GM19043 (cell line): ENCODE measurements around the gene AP3S1.
"Not testable (repeated sequence)": the region's sequence is repeated elsewhere in the genome, so short reads cannot be mapped to it uniquely, and the experiment has no call there.

Experiments used
- ATAC-seq: cut with Tn5 transposase; IDR thresholded peaks from one replicate; pipeline ENCODE4 v1.9.1; 2021; ENCODE audit warnings: low read depth; ENCODE audit not compliant: unreplicated experiment

Gene AP3S1

DNA sequence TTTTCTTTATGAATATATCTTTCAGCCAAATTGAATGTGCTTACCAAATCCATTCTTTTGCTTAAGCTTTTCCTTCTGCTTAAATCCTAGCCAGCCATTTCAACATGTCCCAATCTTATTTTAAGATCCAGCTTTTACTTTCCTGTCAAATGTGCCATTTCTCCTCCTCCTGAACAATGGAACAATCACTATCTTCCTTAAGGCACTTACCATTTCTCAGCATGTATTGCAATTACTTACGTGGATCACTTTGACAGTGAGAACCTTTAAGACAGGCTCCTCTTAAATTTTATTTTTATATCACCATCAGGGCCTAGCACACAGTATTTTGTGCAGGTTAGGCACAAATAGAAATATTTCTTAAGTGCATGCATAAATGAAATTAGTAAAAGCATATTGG is 20.9 kb upstream of the AP3S1 start:
- no peak for ATAC-seq

DNA sequence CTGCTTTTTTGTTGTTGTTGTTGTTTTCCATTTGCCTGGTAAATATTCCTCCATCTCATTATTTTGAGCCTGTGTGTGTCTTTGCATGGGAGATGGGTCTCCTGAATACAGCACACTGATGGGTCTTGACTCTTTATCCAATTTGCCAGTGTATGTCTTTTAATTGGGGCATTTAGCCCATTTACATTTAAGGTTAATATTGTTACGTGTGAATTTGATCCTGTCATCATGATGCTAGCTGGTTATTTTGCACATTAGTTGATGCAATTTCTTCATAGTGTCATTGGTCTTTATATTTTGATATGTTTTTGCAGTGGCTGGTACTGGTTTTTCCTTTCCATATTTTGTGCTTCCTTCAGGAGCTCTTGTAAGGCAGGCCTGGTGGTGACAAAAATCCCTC is 16.8 kb upstream of the AP3S1 start:
- not testable (repeated sequence) for ATAC-seq

DNA sequence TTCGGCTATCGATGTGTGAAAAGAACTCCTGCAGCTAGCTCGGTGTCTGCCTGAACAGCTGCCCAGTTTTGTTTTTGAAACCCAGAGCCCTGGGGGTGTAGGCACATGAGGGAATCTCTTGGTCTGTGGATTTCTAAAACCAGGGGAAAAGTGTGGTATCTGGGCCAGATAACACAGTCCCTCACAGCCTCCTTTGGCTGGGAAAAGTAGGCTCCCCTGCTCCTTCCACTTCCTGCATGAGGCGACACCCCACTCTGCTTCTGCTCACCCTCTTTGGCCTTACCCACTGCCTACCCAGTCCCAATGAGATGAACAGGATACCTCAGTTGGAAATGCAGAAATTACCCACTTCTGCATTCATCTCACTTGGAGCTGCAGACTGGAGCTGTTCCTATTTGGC is 15.8 kb upstream of the AP3S1 start:
- ATAC-seq: no peak

DNA sequence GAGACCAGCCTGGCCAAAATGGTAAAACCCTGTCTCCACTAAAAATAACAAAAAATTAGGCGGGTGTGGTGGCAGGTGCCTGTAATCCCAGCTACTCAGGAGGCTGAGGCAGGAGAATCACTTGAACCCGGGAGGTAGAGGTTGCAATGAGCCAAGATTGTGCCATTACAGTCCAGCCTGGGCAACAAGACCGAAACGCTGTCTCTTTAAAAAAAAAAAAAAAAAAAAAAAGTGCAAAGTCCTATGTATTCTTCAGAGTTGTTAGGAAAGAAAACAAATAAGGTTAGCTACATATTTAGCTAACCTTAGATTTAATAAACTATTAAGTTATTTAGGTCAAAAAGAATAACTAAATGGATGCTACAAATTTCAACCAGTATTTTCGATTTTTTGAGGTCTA is 11.8 kb upstream of the AP3S1 start:
- ATAC-seq: no peak

DNA sequence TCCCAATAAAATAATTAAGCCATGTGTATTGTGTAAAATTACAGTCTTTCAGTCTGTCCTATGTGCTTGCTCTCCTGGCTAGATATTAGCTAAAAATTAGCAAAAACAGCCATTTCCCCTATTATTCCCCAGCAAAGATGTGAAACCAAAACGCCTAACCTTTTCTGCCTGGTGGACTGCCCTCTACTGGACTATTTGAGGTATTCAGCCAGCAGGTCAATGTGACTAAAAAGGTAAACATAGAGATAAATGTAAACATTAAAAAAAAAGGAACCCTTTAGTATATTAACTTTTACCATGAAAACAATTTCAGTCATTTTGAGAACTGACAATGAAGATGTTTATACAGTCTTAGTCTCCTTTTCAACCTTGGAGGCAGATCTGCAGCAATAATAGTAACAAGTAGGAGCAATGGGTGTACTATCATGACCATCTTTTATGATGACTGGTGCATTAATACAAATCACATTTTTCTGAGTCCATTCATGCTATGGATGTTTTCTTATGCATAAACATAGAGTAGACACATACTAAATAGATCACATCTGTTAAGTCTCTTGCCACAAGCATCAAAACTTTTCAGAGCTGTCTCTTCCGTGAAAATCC is 10.5 kb upstream of the AP3S1 start:
- peak; percentile 76 for ATAC-seq

DNA sequence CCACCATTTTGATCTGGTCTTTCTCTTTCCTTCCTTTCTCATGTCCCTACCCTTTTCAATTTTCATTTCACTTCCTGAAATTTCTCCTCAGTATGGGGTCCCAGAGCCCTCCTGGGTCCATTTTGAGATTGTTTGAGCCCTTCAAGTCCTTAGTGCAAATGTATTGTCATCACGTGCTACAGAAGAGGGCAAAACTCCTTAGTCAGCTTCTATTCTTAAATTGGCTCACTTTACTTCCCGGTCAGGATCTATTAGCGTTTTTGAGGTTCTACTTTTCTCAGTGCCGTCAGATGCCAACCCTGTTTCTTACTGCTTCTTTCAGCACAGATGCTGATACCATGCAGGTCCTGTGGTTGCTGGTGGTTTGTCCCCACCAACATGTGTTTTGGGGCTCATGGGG is 6.3 kb upstream of the AP3S1 start:
- no peak for ATAC-seq

DNA sequence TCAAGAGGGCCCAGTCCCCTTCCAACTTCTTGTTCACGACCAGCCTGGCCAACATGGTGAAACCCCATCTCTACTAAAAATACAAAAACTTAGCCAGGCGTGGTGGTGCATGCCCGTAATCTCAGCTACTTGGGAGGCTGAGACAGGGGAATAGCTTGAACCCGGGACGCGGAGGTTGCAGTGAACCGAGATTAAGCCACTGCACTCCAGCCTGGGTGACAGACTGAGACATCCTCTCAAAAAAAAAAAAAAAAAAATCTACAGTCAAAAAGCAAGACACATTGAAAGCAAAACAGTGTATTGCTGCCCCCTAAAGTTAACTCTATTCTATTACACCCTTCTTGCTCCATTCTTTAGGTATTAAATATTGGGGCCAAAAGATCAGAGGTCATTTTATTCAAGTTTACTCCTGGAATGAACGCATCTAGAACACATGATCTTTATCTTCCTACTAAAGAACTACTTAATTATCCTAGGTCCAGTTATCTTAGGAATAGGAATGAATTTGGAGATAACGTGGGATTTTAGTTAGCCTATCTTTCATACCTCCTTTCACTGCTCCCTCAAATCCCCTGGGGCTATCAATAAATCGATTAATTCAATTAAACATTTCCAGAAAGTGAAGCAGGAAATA is 2.7 kb upstream of the AP3S1 start:
- no peak for ATAC-seq

DNA sequence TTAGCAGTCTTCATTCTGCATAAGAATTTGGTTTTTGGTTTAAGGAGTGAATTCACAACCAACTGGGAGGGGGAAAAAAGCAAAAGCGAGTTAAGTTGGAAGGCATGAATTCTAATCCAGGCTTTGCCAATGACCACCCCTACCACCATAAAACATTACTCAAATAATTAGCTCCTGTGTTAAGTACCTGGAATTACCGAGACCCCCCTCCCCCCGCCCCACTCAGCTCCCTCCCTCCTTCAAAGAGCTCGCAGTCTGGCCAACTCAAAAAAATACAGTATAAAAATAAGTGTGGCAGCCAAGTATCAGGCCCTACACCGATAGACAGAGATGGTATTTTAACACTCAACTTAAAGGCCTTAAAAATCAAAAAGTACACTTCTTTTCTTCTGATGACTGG is 862 bp upstream of the AP3S1 start:
- ATAC-seq: no peak

DNA sequence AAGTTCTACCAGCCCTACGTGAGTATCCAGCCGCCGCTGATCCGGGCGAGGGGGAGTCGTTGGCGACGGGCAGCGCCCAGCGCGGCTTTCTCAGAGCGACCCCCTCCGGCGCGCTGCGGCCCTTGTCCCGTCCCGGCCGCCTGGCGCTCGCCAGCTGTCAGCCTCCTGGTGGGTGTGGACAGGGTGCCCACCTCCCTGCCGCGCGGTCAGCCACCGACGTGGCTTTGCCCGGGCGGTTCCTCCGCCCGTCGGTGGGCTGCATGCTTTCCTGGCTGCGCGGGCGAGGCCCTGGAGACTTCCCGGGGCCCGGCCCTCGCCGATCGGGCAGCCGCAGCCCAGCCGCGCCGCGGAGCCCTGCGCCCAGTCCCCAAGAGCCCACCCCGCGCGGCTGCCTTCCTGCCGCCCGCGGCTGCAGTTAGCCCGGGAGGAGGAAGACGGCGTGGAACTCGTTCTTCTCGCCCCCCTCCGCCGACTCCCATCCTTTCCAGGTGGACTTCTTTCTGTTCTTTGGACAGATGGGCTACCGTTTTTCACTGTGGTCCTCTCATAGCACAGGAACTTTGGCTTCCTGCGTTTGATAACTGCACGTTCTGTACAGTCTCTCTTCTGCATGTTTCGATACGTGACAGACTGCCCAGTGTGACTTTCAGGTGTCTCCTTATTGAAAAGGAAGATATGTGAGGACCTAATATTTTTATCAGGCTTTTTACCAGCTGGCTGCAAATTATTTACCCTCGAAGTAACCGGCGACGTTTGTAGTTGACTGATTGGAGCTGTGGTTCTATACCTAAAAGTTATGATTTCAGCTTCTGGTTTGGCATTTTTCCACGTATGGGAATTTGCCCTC is 577 bp downstream of the AP3S1 start:
- ATAC-seq: peak; percentile 21

DNA sequence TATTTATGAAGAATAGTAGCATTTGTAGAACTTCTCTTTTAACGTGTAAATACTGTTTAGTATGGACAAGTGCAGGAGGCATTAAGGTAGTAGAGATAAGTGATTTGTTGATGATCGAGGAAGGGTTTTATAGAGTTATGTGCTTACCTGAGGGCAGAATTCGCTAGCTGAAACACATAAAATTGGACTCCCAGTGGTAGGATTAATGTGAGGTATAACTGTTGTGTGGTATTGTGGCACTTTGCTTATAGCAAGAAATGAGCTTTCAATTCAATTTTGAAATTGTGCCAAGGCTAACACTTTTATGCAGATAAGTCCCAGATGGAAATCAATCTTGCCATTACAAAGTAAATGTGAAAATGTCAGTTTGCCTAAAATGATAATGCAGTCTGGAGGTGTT is 1.2 kb downstream of the AP3S1 start:
- no peak for ATAC-seq

DNA sequence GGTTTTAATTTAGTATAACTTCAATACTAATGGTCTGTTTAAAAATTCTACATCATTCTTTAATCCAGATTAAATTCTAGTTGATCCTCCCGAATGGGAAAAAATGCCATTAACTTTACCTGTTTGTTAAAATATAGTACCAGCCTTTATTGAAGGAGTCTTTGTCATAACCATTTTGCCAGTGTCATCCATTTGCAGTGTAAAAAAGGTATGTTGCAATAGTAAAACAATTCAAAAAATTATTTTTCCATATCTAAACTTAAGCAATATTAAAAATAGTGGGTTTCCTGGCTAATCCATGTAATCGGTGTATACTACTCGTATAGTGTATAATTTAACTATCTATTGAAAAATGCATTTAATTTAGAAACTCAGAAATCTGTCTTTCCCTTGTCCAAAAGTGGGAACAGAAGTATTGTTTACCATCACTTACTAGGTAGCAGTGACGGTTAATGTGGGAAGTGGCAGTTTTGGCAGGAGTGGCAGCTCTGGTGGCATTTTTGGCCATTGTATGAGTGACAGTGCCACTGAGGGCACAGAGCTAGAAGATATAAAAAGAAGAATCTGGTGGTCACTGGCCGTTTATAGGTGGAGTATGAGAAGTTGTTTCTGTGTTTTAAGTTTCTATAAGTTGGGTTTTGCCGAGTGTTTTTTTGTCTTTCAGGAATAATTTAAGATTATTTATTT is 1.9 kb downstream of the AP3S1 start:
- no peak for ATAC-seq

DNA sequence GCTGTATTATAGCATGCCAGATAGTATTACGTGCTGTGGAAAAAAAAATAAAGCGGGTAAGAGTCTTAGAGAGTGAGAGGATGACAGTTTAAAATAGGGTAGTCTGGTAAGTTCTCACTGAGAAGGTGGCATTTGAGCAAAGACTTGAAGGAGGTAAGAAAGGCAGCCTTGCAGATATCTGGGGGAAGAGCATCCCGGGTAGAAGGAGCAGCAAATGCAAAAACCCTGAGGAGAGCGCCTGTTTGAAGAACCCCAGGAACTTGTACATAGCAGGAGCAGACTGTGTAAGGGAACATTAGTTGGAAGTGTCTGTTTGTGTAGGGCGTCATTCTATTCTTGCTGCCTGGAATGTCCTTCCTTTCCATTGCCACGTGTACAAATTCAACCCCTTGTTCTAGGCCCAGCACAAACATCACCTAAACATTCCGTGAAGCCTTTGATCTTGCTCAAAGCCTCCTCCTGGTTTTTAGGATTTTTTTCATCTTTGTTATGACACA is 2.6 kb downstream of the AP3S1 start:
- ATAC-seq: no peak

DNA sequence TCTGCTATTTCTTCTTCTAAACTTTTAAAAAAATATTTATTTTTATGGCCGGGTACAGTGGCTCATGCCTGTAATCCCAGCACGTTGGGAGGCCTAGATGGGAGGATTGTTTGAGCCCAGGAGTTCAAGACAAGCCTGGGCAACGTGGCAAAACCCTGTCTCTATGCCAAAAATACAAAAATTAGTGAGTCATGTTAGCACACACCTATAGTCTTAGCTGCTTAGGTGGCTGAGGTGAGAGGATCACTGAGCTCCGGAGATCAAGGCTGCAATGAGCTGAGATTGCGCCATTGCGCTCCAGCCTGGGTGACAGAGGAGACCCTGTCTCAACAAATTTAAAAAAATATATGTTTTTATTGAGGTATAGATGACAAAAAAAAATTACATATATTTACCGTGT is 5.6 kb downstream of the AP3S1 start:
- ATAC-seq: no peak

DNA sequence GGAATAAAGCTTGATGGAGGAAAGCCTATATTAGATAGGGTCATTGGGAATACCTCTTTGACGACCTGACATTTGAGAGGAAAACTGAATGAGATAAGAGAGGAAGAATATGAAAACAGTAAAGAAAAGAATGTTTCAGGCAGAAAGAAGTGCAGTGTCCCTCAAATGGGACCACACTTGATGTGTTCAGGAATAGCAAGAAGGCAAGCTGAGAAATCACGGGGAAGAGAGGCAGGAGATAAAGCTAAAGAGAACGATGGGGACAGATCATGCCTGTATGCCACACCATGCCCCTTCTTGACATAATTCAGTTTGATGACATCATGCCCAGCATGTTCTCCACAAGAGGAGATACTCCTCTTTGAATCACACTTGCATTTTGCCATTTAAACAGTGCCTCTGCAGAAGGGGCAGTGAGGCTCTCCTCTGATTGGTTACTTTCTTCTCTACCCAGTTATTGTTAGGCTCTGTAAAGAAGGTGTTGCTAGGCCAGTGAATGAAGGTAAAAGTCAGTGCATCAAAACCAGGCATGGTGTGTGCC is 7.6 kb downstream of the AP3S1 start:
- ATAC-seq: no peak

DNA sequence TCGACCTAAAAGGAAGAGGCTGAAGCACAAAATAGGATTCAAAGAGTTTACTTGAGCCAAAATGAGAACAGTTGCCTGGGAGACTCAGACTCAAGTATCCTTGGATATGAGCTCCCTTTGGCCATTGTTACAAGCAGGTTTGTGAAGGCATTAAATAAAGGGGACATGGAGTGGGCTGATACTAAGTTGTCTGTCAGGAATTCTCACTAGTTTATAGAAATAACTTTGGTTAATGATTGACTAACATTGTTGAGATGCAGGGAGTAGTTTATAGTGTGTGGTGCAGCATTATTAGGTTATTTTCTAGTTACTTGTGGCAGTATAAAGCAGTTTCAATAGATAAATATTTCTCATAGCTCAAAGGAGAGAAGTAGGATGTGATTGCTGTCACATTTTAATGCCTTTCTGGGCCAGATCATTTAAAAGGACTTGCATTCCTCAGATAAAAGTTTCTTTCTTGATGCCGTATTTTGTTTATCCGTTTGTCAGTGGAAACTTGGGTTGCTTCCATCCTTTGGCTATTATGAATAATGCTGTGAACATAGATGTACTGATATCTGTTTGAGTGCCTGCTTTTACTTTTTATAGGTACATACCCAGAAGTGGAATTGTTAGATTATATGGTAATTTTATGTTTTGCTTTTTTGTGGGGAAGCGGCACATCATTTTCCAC is 9.1 kb downstream of the AP3S1 start:
- ATAC-seq: no peak

DNA sequence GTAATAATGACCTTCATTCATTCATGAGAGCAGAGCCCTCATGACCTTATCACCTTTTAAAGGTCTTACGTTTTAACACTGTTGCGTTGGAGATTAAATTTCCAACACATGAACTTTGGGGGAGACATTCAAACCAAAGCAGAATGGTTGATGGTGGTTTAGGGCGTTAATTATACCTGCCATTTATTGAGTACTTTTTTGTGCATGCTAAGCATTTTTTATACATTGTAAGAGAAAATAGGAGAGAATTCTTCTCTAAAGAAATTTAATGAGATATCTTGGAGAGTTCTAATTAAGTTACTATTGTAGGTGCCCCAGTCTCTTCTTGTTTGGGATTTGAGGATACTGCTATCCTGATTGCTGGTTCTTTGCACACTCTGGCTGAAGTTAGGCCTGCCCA is 12.4 kb downstream of the AP3S1 start:
- no peak for ATAC-seq

DNA sequence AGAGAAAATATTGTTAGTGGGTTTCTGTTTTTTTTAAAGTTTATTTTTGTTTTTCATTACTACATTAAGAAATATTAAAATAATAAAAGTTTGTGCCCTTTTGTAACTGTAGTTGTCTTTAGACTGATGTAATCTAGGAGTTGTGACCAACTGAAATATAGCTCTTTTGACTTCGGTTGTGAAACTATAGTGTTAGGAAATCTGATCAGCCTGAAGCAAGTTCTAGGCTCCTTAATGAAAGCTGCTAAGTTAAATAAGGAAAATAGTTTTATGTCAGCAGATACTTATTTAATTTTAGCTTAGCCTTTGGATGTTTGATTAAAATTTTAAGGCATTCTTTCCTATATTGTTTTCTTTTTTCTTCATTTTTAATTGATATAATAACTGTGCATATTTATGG is 14.2 kb downstream of the AP3S1 start:
- ATAC-seq: no peak

DNA sequence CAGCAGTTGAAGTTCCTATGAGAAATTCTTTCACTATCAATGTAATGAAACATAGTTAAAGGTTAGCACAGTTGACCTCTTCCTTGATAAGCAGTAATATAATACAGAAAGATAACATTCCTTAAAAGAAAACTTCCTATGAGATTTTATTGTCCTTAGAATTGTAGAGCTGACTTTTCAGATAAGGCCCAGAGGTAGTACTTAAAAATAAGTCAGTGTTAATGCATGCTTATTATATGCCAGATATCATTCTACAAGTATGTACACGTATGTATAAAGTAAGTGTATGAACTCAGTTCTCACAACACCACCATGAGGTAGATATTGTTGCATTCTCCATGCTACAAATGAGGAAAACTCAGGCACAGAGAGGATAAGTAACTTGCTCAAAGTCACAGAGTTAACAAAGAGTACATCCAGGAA is 15.3 kb downstream of the AP3S1 start:
- ATAC-seq: no peak

DNA sequence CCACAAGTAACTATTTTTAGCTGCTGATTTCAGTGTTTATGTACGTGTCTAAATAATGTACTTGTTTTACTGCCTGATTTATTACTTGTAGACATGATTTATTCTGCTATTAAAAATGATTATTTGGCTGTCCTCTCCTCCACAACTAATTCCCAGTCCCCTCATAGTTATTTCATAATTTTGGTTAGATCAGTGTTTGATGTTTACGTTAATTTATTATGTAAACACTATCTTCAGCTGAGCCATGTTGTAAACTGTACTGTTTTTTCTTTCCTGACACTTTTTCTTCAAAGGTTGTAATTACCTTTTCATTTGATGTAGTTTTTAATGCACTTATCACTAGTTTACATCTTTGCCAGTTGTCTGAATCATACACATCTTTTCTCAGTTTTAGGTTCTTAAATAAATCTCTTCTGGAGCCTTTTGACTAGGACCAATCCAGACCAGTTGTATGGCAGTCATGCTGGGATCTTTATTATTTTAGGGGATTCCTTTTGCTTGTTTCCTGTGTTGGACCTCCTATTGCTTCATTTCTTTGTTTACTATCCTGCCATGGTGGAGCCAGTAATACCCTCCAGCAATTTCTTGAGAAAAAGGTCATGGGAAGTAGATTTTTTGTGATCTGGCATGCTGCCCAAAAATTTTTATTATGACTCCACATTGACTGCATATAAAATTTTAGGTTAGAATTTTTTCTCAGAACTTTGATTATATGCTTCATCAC is 16.1 kb downstream of the AP3S1 start:
- no peak for ATAC-seq

DNA sequence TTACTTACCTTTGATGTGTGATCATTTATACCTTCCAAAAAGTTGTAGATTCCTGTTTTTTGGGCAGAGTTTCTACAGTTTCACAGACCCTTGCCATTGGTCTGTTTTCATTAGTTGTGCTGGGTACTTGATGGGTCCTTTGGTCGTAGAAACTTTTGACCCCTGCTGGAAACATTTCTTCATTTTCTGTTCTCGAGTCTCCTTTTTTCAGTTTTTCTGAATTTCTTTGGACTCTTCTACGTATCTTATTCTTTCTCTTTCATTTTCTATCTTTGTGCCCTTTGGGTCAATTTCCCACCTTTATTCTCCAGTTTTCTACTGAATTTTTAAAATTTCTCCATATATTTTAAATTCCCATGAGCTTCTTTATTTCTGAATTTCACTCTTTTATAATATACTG is 16.7 kb downstream of the AP3S1 start:
- no peak for ATAC-seq
